Cardiac ventricle fibroblast (primary cell): Measurements from ENCODE around the gene MYBPC2. TPM values are rescaled to one million over a fixed set of nuclear protein-coding genes. Genes with fewer than 3 reads are reported as not detected.

Experiments used
- total RNA-seq: library from RNA; depleted of rRNA; stranded (reverse); fragments of >200 nt; gene quantifications from 2 replicates; pipeline ENCODE4 v1.2.3, GENCODE V29; 2015

The MYBPC2 gene
- total RNA-seq, result not detected in 2 replicates

GRCh38 chr19:50432221-50433028 is at the start of gene MYBPC2:
MYBPC2 (plus strand) TSS chr19:50432892; CDS start chr19:50432954, 62 bp downstream.

DNA sequence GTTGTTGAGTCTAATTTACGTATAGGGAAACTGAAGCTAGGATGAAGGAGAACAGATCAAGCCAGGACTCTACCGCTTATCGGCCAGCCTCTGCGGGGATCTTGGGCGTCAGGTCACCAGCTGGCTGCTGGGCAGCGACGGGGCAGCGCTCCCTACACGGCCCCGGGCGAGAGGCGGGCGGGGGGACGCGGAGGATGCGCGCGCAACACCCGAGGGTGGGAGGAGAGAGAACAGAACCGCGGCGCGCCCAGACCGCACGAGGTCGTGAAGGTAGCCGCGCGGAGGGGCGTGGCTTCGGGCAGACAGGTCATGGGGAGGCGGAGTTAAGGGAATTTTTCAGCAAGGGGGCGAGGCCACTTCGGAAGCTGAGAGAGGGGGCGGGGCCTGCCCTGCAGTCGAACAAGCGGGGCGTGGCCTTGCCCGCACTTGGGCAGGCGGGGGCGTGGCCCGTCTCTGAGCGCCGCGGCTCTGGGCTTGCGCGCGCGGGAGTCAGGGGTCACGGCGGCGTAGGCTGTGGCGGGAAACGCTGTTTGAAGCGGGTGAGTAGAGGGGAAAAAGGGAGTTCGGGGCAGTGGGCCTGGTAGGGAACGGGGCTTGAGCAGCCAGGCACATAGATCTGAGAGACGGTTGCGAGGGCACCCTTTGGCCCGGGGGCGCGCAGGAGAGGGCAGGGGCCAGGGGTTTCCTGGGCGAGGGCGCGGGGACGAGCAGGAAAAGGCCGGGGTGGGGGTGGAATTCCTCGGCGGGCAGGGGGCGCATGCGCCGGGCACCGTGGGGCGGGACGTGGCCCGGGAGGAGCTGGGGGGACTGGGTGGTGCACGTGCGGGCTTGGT is 48.6 kb upstream of the MYBPC2 start, which contains the start of gene POLD1:
Gene POLD1, plus strand, starts transcription at position 496 of the 833 bp plus-strand sequence. CDS start 14,505 bp downstream, outside the sequence.

DNA sequence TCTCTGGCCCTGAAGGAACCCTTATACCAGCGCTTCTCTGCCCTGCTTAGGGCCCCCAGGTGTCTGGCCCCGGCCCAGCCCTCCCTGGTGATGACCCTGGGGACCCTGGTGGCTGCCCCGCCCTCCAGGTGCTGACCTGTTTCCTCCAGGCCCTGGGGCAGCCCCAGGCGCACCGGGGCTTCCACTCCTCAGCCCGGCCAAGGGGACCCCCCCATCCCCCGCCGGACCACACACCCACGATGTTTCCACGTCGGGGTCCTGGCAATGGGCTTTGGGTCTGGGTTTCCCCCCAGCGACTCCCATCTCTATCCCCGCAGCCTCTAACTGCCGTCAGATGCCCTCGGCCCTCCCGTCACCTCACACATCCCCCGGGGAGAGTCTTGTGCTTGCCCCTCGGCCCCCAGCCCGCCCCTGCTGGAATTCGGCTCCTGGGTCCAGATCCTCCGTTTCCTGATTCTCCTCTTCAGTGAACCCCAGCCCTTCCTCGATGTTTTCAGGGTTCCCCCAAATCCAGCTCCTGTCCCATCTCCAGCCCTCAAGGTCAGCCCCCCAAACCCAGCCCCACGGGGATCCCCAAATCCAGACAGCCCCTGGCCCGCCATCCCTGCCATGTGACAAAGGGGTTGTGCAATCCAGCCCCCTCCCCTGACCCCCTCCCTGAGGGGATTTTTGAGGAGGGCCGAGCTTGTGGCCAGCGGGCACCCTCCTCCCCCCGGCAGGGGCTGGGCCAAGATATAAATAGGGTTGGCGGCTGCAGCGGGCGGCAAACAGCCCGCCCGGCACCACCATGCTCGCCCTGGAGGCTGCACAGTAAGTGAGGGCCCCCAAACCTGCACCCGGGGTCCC is 14.3 kb upstream of the MYBPC2 start, which contains the start of gene SPIB:
Gene SPIB, plus strand, starts transcription at position 763 of the 846 bp plus-strand sequence. Its CDS starts 25 bp downstream, at position 788.

DNA sequence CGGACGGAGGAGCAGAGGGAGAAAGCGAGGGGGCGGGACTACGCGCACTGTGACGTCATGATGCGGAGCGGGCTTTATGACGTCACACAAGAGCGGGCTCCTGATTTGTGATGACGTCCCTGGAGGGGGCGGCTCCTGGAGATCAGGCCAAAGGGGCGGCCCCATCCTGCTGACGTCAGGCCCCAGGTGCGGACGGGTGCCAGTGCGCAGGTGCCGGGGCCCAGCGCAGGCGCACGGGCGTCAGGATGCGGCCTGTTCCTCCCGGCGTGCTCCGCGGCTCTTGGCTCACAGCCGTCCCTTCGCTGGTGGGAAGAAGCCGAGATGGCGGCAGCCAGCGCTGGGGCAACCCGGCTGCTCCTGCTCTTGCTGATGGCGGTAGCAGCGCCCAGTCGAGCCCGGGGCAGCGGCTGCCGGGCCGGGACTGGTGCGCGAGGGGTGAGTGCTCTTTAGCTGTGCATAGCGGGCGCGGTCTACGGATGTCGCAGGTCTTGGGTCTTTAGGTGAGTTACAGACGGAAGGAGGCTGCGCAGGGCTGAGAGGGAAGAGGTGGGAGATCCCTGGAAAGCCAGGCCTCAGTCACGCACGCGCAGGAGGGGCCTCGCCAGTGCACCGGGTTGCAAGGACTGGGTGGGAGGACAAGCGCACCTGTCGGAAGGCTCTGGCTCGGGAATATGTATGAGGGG is 43.7 kb downstream of the MYBPC2 start, which contains the start of the genes EMC10 and GARIN5A:
Gene EMC10, plus strand, starts transcription at position 284 of the 683 bp plus-strand sequence. Its CDS starts 38 bp downstream, at position 322.
Gene GARIN5A, minus strand, starts transcription at position 625 of the 683 bp plus-strand sequence. Its CDS starts 460 bp downstream, at position 165.

GRCh38 chr19:50511069-50511822 is 78.6 kb downstream of the MYBPC2 start, which contains the start of gene JOSD2:
JOSD2 (minus strand) TSS chr19:50511191; CDS start chr19:50510431, 760 bp downstream.

GRCh38 chr19:50513746-50514345 is 81.2 kb downstream of the MYBPC2 start, which contains the start of gene ASPDH:
ASPDH (minus strand) TSS chr19:50513913; CDS start chr19:50513823, 90 bp downstream.

Other genes with a start within 250 kb of the MYBPC2 start
- 0.19 TPM in 1 of 2 replicates, not detected in the other for gene MYH14, start 229.3 kb upstream of the MYBPC2 start, total RNA-seq
- 0.20 and 0.25 TPM in 2 replicates for gene KCNC3, start 103.5 kb upstream of the MYBPC2 start, total RNA-seq
- not detected in 2 replicates for gene NAPSA, start 67.3 kb upstream of the MYBPC2 start, total RNA-seq
- 77.4 and 87.6 TPM in 2 replicates for gene NR1H2, start 56.4 kb upstream of the MYBPC2 start, total RNA-seq
- 16.2 and 16.6 TPM in 2 replicates for gene POLD1, start 48.5 kb upstream of the MYBPC2 start, total RNA-seq
- gene SPIB, start 14.0 kb upstream of the MYBPC2 start, total RNA-seq, result not detected in 2 replicates
- gene EMC10, start 43.6 kb downstream of the MYBPC2 start, total RNA-seq, result 72.9 and 77.7 TPM in 2 replicates
- gene GARIN5A, start 44.0 kb downstream of the MYBPC2 start, total RNA-seq, result 0.44 and 1.7 TPM in 2 replicates
- 45.0 and 51.3 TPM in 2 replicates for gene JOSD2, start 78.3 kb downstream of the MYBPC2 start, total RNA-seq
- gene ASPDH, start 81.0 kb downstream of the MYBPC2 start, total RNA-seq, result not detected in 2 replicates
- 0.06 TPM in 1 of 2 replicates, not detected in the other for gene LRRC4B, start 135.5 kb downstream of the MYBPC2 start, total RNA-seq
- 0.05 and 0.19 TPM in 2 replicates for gene SYT3, start 207.0 kb downstream of the MYBPC2 start, total RNA-seq
- not detected in 2 replicates for gene C19orf81, start 216.6 kb downstream of the MYBPC2 start, total RNA-seq